ENCODE data around the gene IL31RA.

DNA sequence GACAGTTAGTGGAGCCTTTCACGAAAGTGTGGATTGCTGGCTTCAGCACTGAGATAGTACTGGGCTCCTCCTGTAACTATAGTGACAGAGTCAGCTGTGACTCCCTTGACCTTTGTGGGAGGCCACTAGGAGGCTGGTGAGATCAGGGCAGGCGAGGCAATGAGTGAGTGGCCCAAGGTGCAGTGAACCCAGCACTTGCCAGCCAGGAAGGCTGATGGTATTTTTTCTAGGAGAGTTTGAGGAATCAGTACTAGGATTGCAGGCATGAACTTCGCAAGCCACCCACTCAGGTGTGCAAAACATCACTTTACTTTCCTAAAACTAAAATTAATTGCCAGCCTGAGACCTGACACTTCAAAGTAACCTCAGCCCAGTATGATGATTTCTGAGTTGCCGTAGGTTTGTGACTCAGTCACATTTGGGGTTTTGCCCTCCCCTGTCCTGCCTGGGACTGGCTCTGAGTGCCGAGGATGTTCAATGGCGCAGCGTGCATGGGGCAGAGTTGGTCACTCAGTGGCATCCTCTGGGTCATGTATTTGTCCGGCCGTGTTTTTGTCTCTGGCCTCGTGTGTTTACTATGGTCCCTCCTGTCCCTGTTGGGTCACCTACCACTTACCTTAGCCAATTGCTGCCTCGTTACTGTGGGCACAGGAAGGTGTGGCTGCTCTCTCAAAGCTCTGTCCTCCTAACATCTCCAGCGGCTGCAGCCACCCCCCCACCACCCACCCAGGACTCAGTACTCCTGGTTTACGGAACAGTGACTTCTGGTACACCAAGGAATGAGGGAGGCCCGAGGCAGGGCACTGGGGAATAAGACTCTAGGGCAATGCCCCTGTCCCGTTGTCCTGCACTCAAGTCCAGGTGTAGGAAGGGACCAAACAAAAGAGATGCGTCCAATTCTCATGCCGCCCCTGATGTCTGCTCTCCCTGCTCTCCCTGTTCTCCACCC is 67.2 kb downstream of the IL31RA start:
- no peak for TF ChIP-seq POLR2A (IDR thresholded peaks at IDR 0.05)
- TF ChIP-seq, protein P1, sequence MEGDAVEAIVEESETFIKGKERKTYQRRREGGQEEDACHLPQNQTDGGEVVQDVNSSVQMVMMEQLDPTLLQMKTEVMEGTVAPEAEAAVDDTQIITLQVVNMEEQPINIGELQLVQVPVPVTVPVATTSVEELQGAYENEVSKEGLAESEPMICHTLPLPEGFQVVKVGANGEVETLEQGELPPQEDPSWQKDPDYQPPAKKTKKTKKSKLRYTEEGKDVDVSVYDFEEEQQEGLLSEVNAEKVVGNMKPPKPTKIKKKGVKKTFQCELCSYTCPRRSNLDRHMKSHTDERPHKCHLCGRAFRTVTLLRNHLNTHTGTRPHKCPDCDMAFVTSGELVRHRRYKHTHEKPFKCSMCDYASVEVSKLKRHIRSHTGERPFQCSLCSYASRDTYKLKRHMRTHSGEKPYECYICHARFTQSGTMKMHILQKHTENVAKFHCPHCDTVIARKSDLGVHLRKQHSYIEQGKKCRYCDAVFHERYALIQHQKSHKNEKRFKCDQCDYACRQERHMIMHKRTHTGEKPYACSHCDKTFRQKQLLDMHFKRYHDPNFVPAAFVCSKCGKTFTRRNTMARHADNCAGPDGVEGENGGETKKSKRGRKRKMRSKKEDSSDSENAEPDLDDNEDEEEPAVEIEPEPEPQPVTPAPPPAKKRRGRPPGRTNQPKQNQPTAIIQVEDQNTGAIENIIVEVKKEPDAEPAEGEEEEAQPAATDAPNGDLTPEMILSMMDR (IDR thresholded peaks at IDR 0.05): no peak

Data from uterus (tissue), 2 donors.